Endothelial cell of umbilical vein (primary cell): ENCODE results near the gene SPRYD4.

Experiments used
- JUN ChIP-seq: IDR thresholded peaks from 2 replicates; pipeline ENCODE4 v1.6.1; 2011; ENCODE audit warnings: borderline replicate concordance, low read depth; ENCODE audit not compliant: insufficient read length, insufficient read depth
- MYC ChIP-seq: IDR thresholded peaks from one replicate; pipeline ENCODE4 v1.6.1; 2011; ENCODE audit warnings: mild to moderate bottlenecking, low read depth, low read length
- POLR2AphosphoS5 ChIP-seq: IDR thresholded peaks from 2 replicates; pipeline ENCODE4 v1.6.1; 2012; ENCODE audit warnings: low read depth, mild to moderate bottlenecking, control low read depth, low read length, moderate library complexity; ENCODE audit not compliant: insufficient read depth
- TF ChIP-seq, protein P1 (sequence below): IDR thresholded peaks from 2 replicates; pipeline ENCODE4 v1.6.1; 2011; ENCODE audit not compliant: insufficient read depth, insufficient read length
- TF ChIP-seq, protein P2 (sequence below), 2 donors: IDR thresholded peaks; 1 replicate in 1 of 2; 2 replicates in 1 of 2; pipeline ENCODE4 v1.5.1; 2011; ENCODE audit warnings: low read length in 2 of 2, mild to moderate bottlenecking in 2 of 2, moderate library complexity in 2 of 2, control low read depth in 1 of 2, inconsistent platforms in 1 of 2, low read depth in 1 of 2; ENCODE audit not compliant: insufficient read depth in 1 of 2; ENCODE audit errors: extremely low read depth in 1 of 2

DNA sequence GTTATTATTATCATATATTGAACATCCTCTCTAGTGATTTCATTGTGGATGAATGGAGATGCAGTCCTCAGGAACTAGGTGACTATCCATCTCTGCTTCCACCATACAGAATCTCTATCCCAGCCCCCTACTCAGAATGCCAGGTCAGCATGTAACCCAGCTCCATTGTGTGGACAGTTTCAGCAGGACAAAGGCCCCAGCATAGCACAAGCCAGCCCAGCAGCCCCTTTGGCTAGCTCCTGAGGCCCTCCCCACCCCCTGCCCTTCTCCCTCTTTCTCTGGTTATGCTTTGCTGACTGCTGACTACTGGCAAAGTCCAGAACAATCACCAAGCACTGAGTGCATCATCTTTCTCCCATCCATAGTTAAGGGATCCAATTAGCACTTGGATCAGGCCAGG, 5.8 kb upstream of the SPRYD4 start:
- TF ChIP-seq, protein P1, sequence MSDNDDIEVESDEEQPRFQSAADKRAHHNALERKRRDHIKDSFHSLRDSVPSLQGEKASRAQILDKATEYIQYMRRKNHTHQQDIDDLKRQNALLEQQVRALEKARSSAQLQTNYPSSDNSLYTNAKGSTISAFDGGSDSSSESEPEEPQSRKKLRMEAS = no peak
- TF ChIP-seq, protein P2, sequence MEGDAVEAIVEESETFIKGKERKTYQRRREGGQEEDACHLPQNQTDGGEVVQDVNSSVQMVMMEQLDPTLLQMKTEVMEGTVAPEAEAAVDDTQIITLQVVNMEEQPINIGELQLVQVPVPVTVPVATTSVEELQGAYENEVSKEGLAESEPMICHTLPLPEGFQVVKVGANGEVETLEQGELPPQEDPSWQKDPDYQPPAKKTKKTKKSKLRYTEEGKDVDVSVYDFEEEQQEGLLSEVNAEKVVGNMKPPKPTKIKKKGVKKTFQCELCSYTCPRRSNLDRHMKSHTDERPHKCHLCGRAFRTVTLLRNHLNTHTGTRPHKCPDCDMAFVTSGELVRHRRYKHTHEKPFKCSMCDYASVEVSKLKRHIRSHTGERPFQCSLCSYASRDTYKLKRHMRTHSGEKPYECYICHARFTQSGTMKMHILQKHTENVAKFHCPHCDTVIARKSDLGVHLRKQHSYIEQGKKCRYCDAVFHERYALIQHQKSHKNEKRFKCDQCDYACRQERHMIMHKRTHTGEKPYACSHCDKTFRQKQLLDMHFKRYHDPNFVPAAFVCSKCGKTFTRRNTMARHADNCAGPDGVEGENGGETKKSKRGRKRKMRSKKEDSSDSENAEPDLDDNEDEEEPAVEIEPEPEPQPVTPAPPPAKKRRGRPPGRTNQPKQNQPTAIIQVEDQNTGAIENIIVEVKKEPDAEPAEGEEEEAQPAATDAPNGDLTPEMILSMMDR (IDR thresholded peaks at IDR 0.05; ENCODE audit: extremely low read depth in 1 of 2, insufficient read depth in 1 of 2, low read depth in 1 of 2, low read length in 2 of 2) = no peak
- TF ChIP-seq MYC (no peak), JUN (no peak), POLR2AphosphoS5 (no peak)
